ENCODE measurements around the gene TNF.
"Not testable (repeated sequence)": the region's sequence is repeated elsewhere in the genome, so short reads cannot be mapped to it uniquely, and the experiment has no call there.

Gene TNF

DNA sequence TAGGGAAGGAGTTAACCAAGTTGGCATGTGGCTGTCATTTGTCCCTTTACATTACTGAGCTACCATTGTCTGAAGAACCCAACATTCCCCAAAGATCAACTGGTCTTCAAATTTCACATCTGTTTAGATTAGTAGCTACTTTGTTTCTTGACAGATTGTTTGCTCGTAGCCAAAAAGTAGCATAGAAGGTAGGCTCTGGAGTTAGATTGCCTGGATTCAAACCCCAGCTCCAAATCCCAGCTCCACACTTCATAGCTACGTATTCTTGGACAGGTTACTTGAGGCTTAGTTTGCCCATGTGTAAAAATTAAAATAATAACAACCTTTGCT, 26.9 kb upstream of the TNF start:
- intact Hi-C loops (cut with micrococcal nuclease), result loop anchor here (5.0 kb wide), 1 partner anchor 284 kb away; no protein-coding TSS in a partner anchor
- Mint-ChIP-seq H3K9me3 (no peaks in the 10 kb centered on the region), H3K27ac (peak overlapping the region; percentile 80), H3K4me3 (peak overlapping the region; percentile 77), H3K4me1 (ENCODE audit: low read depth) (peaks cover 34% of the 10 kb centered on the region), H3K36me3 (ENCODE audit: low read depth) (peaks cover 37% of the 10 kb centered on the region), H3K27me3 (no peaks in the 10 kb centered on the region)

DNA sequence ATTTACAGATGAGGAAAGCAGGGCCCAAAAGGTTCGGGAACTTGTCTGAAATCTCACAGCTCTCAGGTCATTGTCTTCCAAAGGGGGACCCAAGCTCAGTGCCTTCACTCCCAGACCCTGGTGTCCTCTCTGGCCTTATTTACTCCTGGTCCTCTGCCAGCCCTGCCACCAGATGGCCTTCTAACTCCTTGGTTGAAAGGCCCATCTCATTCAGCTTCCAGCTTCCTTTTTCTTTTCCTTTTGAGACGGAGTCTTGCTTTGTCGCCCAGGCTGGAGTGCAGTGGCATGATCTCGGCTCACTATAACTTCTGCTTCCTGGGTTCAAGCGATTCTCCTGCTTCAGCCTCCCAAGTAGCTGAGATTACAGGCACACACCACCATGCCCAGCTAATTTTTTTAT, 24.0 kb upstream of the TNF start:
- H3K27me3 Mint-ChIP-seq, H3K9me3 Mint-ChIP-seq, H3K4me3 Mint-ChIP-seq: not testable (repeated sequence)
- peaks cover 30% of the 10 kb centered on the region for H3K4me1 Mint-ChIP-seq (ENCODE audit: low read depth)
- H3K27ac Mint-ChIP-seq, result peak overlapping the region; percentile 41
- peaks cover 47% of the 10 kb centered on the region for H3K36me3 Mint-ChIP-seq (ENCODE audit: low read depth)
- intact Hi-C loops (cut with micrococcal nuclease), result loop anchor here (1.0 kb wide), 1 partner anchor 47 kb away; no protein-coding TSS in a partner anchor

DNA sequence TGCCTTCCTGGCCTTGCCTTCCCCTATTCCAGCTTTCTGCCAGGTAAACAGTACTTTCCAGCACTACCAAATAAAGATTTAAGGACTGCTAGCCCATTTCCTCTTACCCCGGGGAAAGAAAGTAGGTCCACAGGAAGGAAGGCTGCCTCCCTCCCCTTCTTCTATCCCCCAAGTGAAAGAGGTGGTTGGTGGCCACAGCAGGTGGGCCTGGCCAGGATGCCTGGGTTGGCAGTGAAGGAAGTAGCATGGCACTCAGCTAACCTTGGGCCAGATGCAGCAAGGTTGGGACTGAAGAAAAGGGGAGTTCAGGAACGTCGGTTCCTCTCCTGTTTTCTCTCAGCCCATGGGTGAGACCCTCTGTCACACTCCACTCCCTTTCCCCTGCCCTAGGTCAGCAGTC, 19.1 kb upstream of the TNF start:
- Mint-ChIP-seq H3K27me3 (no peaks in the 10 kb centered on the region), H3K9me3 (no peaks in the 10 kb centered on the region), H3K4me3 (no peak overlapping the region), H3K27ac (no peak overlapping the region), H3K36me3 (ENCODE audit: low read depth) (peaks cover 47% of the 10 kb centered on the region), H3K4me1 (ENCODE audit: low read depth) (peaks cover 51% of the 10 kb centered on the region)
- intact Hi-C loops (cut with micrococcal nuclease), result no loop called here

DNA sequence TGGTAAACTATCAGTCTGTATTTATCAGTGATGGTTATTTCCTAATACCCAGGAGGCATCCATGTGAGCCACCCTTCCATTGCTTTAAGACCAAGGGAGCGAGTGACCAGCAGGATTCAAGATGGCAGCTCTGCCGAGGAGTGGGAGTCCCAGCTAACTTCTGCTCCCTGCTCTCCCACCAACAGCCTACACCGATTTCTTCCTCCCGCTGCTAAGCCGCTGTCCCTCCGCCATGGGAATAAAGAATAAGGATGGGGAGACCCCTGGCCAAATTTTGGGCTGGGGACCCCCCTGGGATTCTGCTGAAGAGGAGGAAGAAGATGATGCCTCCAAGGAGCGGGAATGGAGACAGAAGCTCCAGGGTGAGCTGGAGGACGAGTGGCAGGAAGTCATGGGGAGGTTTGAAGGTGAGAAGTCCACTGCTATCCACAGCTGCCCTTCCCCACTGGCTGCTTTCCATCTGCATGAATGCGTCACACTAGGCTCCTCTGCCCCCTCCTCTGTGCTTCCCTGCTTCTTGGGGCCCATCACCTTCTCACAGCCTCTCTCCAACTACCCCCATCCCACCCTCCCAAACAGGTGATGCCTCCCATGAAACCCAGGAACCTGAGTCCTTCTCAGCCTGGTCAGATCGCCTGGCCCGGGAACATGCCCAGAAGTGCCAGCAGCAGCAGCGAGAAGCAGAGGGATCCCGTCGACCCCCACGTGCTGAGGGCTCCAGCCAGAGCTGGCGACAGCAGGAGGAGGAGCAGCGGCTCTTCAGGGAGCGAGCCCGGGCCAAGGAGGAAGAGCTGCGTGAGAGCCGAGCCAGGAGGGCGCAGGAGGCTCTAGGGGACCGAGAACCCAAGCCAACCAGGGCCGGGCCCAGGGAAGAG, 17.7 kb upstream of the TNF start:
- Mint-ChIP-seq H3K4me1 (ENCODE audit: low read depth) (peaks cover 62% of the 10 kb centered on the region), H3K4me3 (peak overlapping the region; percentile 61), H3K9me3 (no peaks in the 10 kb centered on the region), H3K27me3 (no peaks in the 10 kb centered on the region), H3K36me3 (ENCODE audit: low read depth) (peaks cover 39% of the 10 kb centered on the region), H3K27ac (peak overlapping the region; percentile 89)
- intact Hi-C loops (cut with micrococcal nuclease), result no loop called here

DNA sequence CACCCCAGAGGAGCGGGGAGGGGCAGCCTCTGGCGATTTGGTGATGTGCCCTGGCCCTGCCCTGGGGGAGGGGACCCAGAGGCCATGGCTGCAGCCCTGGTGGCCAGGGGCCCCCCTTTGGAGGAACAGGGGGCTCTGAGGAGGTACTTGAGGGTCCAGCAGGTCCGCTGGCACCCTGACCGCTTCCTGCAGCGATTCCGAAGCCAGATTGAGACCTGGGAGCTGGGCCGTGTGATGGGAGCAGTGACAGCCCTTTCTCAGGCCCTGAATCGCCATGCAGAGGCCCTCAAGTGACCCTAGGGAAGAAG, 17.1 kb upstream of the TNF start:
- Mint-ChIP-seq H3K27me3 (no peaks in the 10 kb centered on the region), H3K4me3 (peak overlapping the region; percentile 61), H3K4me1 (ENCODE audit: low read depth) (peaks cover 68% of the 10 kb centered on the region), H3K36me3 (ENCODE audit: low read depth) (peaks cover 35% of the 10 kb centered on the region), H3K9me3 (no peaks in the 10 kb centered on the region), H3K27ac (peak overlapping the region; percentile 89)
- intact Hi-C loops (cut with micrococcal nuclease), result no loop called here

DNA sequence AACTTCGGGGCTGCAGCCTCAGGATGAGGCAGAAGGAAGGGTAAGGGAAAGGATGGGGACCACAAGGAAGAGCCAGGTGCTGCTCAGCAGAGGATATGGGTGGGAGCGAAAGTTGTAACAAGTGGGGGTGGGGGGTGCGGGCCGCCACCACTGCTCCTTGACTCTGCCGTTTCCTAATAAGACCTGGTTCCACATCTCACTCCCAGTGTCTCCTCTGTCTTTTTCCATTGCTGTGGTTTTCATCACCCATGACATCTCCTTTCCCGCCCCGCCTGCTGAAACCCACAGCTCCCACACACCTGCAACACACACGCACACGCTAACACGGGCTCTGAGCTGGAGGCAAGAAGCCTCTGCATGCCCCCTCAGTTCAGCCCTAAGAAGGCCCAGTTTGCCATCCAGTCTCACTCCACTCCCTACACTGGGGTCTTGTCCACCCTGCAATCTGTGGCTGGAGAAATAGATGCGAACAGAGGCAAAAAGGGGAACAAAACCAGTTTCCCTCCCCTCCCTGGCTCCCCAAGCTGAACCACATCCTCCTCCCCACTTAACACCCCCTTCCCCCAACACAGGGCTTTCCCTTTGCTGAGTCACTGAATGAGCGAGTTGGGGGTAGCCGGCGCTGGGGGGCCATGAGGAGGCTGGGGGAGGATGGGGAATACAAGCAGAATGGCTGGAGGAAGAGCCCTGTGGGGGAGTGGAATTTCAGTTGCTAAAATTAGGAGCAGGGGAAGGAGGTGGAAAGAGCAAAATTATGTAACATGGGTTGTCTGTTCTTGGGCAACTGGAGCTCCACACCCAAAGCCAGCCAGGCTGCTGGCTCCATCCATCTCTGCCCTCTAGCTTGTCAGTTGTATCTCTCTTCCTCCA, 16.5 kb upstream of the TNF start:
- Mint-ChIP-seq H3K36me3 (ENCODE audit: low read depth) (peaks cover 32% of the 10 kb centered on the region), H3K9me3 (no peaks in the 10 kb centered on the region), H3K4me3 (peak overlapping the region; percentile 61), H3K27ac (peak overlapping the region; percentile 89), H3K4me1 (ENCODE audit: low read depth) (peaks cover 73% of the 10 kb centered on the region), H3K27me3 (no peaks in the 10 kb centered on the region)
- intact Hi-C loops (cut with micrococcal nuclease), result no loop called here

DNA sequence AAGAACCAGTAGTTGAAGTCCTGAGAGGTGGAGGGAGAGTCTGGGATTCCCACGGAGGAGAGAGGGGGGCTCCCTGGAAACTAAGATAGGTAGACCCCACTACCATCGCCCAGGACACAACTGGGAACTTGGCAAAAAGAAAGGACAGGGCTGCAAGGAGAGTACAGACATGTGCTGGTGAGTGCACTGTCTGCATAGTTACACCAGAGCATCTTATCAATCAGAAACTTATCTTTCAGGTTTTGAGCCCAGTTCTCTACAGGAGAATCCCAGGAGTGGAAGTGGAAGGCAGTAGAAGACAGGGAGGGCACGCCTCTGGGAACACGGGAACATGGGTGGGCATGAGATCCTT, 15.8 kb upstream of the TNF start:
- Mint-ChIP-seq H3K4me1 (ENCODE audit: low read depth) (peaks cover 76% of the 10 kb centered on the region), H3K27me3 (no peaks in the 10 kb centered on the region), H3K4me3 (peak overlapping the region; percentile 61), H3K27ac (peak overlapping the region; percentile 89), H3K36me3 (ENCODE audit: low read depth) (peaks cover 25% of the 10 kb centered on the region), H3K9me3 (no peaks in the 10 kb centered on the region)
- intact Hi-C loops (cut with micrococcal nuclease), result no loop called here

DNA sequence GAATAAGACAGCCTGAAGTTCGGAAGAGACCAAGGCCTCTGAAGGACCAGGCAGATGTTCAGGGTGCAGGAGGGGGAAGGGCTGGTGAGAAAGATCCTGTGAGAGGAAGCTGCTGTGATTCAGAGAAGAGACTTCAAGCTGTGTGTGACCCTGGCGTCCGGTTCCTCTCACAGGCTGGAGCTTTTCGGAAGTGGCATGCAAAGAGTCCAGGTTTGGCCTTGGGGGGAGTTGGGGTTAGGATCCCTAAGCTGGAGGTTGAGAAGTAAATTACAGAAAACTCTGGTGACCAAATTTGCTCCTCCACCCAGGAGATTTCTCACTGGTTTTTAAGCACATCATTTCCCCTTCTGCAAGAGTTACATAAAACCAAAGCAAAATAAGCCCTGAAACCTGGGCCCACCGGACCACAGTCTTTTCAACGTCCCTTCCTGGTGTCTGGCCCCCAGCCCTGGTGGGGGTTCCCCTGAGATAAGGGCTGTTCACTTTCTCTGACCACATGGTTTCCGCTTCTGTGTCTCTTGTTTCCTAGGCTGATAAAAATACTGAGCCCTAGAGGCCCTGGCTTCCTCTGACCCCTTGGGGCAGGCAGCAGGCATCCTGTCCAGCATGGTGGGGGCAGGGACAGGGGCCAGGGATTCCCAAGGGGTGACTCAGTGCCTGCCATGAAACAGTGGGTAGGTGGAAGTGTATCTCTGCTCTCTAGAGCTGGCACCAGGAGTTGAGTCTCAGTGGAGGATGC, 15.2 kb upstream of the TNF start:
- no peaks in the 10 kb centered on the region for H3K9me3 Mint-ChIP-seq
- peak overlapping the region; percentile 89 for H3K27ac Mint-ChIP-seq
- intact Hi-C loops (cut with micrococcal nuclease), result no loop called here
- H3K27me3 Mint-ChIP-seq, result no peaks in the 10 kb centered on the region
- H3K36me3 Mint-ChIP-seq (ENCODE audit: low read depth), result peaks cover 23% of the 10 kb centered on the region
- H3K4me3 Mint-ChIP-seq, result peak overlapping the region; percentile 61
- peaks cover 76% of the 10 kb centered on the region for H3K4me1 Mint-ChIP-seq (ENCODE audit: low read depth)

DNA sequence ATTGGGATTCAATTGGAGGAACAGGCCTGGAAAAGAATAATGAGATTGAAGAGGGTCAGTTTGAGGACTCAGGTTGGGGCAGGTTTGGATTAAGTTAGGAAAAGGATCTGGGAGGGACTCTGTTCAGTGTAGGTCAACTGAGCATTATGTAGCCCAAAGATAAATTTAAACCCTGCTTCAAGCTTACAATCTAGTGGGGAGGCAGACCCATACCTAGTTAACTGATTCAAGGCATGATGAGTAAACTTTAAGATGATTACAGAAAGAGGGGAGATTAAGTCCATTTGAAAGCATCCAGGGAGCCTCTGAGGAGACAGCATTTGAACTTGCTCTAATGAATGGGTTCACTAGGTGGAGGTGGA, 14.7 kb upstream of the TNF start:
- peak overlapping the region; percentile 13 for H3K4me3 Mint-ChIP-seq
- H3K9me3 Mint-ChIP-seq, result no peaks in the 10 kb centered on the region
- no peaks in the 10 kb centered on the region for H3K27me3 Mint-ChIP-seq
- intact Hi-C loops (cut with micrococcal nuclease), result no loop called here
- H3K36me3 Mint-ChIP-seq (ENCODE audit: low read depth), result peaks cover 23% of the 10 kb centered on the region
- H3K4me1 Mint-ChIP-seq (ENCODE audit: low read depth), result peaks cover 76% of the 10 kb centered on the region
- peak overlapping the region; percentile 89 for H3K27ac Mint-ChIP-seq

DNA sequence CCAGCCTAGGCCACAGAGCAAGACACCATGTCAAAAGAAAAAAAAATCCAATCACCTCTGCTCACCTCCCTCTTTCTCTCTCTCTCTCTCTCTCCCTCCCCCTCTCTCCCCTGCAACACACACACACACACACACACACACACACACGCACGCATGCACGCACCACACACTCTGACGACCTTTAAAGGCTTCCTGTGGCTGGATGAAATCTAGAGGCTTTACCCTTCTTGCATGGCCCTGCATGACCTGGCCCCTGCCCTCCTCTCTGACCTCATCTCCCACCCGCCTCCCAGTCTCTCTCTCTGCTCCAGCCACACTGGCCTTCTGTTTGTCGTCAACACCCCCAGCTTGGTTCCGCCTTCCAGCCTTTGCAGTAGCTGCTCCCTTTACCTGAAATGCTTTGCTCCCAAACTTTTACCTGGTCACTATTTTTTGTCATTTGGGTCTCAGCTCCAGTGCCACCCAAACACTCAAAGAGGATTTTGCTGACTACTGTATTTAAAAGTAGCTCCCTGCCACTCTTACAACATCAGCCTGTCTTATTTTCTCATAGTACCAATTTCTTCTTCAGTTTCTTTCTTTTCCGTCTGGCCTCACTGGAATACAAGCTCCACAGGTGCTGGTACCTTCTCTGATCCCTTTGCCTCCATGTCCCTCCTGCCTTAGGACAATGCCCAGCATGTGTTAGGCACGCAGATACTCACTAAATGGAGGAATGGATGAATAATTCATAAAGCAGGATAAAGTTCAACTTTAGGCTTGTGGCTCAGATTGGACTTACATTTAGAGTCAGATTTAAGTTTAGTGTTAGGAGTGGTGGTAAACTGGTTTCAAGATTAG, 7.6 kb upstream of the TNF start:
- Mint-ChIP-seq H3K4me3 (no peak overlapping the region), H3K27ac (peak overlapping the region; percentile 71), H3K9me3 (no peaks in the 10 kb centered on the region), H3K36me3 (ENCODE audit: low read depth) (no peaks in the 10 kb centered on the region), H3K4me1 (ENCODE audit: low read depth) (peaks cover 47% of the 10 kb centered on the region), H3K27me3 (no peaks in the 10 kb centered on the region)
- intact Hi-C loops (cut with micrococcal nuclease), result no loop called here

DNA sequence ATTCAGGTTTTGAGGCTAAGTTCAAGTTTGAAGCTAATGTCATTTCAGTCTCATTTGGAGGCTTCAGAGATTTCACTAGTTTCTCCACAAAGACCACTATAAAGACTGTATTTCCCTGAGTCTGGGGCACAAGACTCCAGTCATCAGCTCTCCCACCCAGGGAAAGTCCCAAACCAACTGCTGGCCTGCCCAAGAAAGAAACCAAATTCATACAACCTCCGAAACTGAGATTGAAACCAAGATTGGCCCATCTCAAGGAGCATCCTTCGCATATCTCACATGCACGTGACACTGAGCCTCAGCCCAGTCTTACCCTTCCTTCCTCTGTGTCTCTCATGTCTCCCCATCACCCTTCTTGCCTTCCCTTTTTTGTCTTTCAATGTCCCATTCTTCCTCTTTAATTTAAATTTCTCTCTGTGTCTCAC, 6.8 kb upstream of the TNF start:
- Mint-ChIP-seq H3K4me3 (no peak overlapping the region), H3K36me3 (ENCODE audit: low read depth) (no peaks in the 10 kb centered on the region), H3K27ac (peak overlapping the region; percentile 71), H3K9me3 (no peaks in the 10 kb centered on the region), H3K4me1 (ENCODE audit: low read depth) (peaks cover 46% of the 10 kb centered on the region), H3K27me3 (peaks cover 3% of the 10 kb centered on the region)
- intact Hi-C loops (cut with micrococcal nuclease), result no loop called here

DNA sequence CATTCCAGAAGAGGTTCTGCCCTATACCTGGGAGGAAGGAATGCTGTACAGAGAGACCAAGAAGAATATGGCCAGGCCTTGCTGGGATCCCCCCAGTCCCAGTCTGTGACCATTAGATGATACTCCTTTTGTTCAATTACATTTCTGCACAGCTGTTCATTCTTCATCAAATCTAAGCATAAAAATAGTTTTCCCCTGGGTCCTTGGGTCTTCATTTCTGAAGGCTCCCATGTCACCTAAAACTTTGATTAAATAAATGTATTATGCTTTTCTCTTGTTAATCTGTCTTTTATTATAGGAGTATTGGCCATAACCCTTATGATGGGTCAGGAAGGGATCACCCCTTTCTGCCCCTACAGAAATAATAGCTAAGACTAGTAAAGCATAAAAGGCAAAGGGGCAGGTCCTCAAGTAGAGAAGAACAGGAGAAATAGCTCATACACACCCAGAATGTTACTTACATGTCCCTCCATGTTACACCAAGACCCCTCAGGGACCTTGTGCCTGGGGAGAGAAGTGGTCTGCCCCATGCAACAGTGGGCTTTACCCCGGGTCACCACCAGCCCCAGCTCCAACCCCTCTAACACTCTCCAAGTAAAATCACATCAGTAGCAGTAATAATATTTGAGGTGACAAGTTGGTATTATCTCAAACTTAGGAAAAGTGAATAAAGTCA, 5.4 kb upstream of the TNF start:
- no peaks in the 10 kb centered on the region for H3K36me3 Mint-ChIP-seq (ENCODE audit: low read depth)

More for the DNA sequence above, 5.4 kb upstream of the TNF start:
- intact Hi-C loops (cut with micrococcal nuclease), result no loop called here
- Mint-ChIP-seq H3K27ac (no peak overlapping the region), H3K4me1 (ENCODE audit: low read depth) (peaks cover 55% of the 10 kb centered on the region), H3K27me3 (peaks cover 3% of the 10 kb centered on the region), H3K4me3 (no peak overlapping the region), H3K9me3 (no peaks in the 10 kb centered on the region)
